ENCODE data around the gene ALDH3B2.
"Not testable (repeated sequence)": the region's sequence is repeated elsewhere in the genome, so short reads cannot be mapped to it uniquely, and the experiment has no call there.

The ALDH3B2 gene

DNA sequence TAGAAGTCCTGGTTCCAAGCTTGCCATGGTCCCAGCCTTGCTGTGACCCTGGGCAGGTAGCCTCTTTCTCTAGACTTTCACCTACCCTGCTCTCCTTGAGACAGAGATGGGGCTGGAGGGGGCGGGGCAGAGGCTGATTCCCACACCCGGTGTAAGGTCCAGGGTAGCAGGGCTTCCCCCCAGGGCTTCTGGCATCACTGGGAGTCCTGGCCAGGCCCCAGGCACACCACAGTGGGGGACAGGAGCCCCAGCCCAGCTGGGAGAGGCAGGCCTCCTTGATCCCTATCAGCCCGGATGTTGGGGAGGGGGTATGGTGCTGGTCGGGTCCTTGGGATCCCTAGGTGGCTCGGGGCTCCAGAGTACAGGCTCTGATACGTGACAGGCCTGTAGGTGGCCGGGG lies 43.0 kb downstream of the ALDH3B2 start:
- no peak for DNase-seq (ENCODE audit: low read depth in 2 of 3, low spot score in 2 of 3)

DNA sequence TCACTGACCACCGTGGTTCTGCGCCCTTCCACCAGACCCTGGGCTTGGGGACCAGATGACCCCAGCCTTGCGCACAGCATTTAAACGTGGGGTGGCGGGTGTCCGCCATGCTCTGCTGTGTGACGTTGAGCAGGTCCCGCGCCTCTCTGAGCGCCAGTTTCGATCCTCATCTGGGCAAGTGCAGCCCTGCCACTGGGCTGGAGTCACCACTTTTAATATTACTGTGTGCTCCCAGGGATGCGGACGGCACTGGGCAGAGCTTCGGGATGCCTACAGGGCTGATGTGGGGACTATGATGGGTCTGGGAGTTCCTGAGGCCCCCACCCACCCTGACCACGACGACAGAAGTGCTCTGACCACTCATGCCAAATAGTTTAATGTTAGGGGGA lies 43.5 kb downstream of the ALDH3B2 start:
- DNase-seq (ENCODE audit: low read depth in 2 of 3, low spot score in 2 of 3), result no peak

DNA sequence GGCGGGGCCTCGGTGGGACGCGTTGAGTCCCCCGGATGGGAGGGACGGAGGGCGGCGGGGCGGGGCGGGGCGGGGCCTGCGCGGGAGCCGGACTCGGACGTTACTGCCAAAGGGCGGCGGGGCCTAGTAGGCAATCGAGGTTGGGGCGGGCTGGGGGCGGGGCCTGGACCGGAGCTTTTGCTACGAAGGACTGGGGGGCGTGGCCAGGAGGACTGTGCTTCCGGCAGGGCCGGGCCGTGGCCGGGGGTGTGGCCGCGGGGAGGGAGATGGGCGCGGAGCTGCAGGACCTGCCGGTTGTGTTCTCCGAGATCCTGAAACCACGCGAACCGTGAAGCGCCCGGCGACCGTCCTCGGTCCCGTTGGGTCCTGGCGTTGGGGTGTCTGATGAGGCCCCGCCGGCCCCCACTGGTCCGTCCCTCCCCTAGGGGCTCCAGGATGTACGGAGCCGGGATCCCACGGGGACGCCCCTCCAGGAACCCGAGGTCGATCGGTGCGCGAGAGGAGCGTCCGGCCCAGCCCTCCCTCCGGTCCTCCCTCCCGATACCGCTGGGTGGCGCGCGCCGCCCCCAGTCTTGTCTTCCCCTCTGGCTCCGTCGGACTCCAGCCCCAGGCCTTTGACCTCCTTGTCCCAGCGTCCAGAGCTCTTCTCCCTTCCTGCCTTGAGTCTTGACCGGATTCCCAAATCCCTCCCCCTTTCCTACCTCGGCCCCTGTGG lies 44.0 kb downstream of the ALDH3B2 start:
- DNase-seq (ENCODE audit: low read depth in 2 of 3, low spot score in 2 of 3), result peak; percentile 93 to 95 (median 95)

DNA sequence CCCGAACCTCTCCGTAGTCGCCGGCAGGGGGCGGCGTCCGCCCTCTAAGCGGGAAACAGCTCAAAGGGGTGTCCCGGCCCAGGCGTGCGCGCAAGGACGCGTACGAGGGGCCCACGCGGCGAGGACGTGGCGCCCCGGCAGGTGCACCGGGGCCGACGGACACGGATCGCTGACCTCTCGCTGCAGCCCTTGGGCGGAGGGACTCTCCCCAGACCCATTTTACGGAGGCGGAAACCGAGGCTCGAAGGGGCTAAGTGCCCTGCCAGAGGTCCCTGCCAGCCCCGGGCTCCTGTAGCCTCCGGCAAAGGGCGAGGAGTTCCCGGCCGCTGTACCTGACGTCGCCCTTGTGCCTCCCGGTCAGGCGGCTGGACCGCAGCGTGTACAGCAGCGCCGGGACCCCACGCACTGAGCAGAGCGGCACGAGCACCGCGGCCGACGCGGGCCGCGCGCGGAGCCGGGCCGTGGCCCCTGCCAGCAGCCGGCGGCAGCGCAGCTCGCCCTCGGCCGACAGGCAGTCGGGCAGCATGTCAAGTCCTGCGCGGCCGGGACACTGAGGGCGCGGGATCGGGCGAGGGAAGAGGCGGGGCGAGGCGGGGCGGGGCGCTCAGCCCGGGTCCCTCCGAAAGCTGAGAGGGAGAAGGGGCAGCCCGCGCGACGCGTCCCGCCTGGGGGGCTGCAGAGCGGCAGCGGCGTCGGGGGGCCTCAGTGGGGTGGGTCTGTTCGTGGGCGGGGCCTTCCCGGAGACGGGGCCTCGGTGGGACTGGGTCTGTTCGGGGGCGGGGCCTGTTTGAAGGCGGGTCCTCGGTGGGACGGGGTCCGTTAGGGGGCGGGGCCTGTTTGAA lies 44.8 kb downstream of the ALDH3B2 start, which contains the start of gene NUDT8:
NUDT8 (minus strand) TSS at position 552 of the 842 bp plus-strand sequence; CDS start at position 526, 26 bp downstream.
- peak; percentile 69 to 74 (median 73) for DNase-seq (ENCODE audit: low read depth in 2 of 3, low spot score in 2 of 3)

DNA sequence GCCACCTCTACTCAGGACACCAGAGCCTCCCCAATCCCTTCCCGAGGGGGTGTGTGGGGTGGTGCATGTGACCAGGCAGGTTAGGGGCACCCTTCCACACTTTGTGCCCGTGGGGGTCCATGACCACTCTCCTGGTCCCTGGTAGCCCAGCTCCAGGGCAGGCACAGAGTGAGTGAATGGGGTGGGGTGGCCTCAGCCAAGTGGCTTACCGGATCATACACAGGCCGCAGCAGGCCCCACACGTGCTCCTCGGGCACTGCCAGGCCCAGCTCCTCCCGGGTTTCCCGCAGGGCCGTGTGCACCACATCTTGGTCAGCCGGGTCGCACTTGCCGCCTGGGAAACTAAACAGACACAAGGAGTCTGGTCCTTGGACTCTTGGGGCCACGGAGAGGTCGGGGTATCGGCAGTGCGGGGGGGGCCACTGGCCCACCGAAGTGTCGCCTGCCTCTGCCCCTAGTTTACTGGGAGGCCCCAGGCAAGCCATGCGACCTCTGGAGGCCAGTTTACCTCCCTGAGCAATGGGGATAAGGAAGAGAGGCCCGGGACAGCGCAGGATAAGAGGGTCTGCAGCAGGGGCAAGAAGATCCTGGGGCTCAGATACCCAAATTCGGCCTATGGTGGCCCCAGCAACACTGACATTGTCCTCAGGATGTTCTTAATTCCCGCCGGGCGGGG lies 45.6 kb downstream of the ALDH3B2 start:
- no peak for DNase-seq (ENCODE audit: low read depth in 2 of 3, low spot score in 2 of 3)

DNA sequence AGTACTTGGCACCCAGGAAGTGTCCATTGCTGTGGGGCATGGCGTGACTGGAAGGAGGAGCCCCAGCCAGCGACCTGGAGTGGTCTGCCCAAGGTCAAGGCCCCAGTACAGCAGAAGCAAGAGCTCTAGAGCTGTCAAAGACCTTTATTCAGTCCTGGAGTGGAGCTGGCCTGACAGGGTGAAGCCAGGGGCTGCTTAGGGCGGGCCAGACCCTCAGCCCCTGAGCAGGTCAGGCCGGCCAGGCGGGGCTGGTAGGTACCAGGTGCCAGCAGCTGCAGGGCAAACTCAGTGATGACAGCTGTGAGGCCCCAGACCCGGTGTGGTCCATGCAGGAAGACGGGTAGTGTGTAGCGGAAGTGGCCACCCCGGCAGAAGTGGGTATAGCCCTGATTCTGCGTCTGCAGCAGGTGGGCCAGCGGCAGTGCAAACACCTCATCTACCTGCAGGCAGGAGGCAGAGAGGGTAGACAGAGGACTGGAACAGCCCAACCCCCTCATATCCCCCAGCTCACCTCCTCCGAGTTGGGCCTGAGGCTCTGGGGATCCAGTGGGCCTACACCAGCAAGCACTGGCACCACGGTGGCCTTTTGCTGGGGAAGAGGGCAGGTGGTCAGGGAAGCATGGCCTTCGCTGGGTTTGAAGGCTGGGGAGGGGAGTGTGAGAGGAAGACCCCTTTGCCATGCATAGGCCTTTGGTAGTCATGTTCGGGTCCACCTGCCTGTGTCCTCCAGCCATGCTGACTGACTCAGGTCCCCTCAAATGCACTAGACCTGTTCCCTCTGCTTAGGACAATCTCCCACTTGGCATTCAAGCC lies 46.4 kb downstream of the ALDH3B2 start:
- no peak for DNase-seq (ENCODE audit: low read depth in 2 of 3, low spot score in 2 of 3)

DNA sequence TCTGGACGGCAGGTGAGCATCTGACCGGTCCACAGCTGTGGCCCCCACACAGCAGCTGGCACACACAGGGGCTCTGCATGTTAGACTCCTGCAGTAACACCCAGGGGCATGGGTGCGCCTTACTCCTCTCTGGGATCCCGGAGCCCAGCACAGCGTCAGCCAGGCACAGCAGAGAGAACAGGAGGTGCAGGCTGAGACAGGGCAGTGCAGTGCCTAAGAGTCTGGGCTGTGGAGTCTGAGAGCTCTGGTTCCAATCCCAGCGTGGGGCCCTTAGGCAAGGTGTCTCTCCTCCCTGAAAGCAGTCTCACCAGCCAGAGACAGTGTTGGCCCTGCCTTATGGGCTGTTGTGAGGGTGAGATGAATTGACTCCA lies 47.0 kb downstream of the ALDH3B2 start:
- no peak for DNase-seq (ENCODE audit: low read depth in 2 of 3, low spot score in 2 of 3)

DNA sequence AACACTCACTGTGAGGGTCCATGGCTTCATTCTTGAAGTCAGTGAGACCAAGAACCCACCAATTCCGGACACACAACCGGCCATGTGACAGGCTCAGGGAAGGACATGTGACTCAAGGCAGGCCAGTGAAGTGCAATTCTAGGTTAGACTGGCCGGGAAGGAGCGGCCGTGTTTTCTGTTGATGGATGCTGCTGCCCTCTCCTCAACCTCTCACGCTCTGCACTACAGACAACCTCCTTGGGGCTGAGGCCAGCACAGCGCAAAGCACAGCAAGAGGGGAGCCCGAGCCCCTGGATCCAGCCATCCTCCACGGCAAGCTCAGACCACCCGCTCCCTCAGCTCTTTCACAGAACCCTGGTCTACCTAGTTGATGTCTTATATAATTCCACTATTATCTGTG lies 47.5 kb downstream of the ALDH3B2 start:
- no peak for DNase-seq (ENCODE audit: low read depth in 2 of 3, low spot score in 2 of 3)

DNA sequence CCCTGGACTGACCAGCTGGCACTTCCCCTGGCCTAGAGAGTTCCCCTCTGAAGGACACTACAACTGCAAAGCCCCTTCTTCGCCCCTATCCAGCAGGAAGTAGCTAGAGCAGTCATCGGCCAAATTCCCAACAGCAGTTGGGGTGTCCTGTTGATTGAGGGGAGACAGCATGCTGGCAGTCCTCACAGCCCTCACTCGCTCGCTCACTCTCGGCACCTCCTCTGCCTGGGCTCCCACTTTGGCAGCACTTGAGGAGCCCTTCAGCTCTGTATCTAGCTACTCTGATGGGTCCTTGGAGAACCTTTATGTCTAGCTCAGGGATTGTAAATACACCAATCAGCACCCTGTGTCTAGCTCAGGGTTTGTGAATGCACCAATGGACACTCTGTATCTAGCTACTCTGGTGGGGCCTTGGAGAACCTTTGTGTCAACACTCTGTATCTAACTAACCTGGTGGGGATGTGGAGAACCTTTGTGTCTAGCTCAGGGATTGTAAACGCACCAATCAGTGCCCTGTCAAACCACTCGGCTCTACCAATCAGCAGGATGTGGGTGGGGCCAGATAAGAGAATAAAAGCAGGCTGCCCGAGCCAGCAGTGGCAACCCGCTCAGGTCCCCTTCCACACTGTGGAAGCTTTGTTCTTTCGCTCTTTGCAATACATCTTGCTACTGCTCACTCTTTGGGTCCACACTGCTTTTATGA lies 48.1 kb downstream of the ALDH3B2 start:
- DNase-seq (ENCODE audit: low read depth in 2 of 3, low spot score in 2 of 3), result not testable (repeated sequence)

DNA sequence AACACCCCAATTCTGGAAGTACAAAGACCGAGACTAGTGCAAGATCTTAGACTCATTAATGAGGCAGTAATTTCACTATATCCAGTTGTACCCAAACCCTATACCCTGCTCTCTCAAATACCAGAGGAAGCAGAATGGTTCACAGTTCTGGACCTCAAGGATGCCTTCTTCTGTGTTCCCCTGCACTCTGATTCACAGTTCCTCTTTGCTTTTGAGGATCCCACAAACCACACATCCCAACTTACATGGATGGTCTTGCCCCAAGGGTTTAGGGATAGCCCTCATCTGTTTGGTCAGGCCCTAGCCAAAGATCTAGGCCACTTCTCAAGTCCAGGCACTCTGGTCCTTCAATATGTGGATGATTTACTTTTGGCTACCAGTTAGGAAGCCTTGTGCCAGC lies 50.6 kb downstream of the ALDH3B2 start:
- DNase-seq (ENCODE audit: low read depth in 2 of 3, low spot score in 2 of 3), result not testable (repeated sequence)

DNA sequence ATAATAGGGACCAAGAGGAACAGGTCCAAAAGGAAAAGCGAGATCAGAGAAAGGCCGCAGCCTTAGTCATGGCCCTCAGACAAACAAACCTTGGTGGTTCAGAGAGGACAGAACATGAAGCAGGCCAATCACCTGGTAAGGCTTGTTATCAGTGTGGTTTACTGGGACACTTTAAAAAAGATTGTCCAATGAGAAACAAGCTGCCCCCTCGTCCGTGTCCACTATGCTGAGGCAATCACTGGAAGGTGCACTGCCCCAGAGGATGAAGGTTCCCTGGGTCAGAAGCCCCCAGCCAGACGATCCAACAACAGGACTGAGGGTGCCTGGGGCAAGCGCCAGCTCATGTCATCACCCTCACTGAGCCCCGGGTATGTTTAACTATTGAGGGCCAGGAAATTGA lies 51.5 kb downstream of the ALDH3B2 start:
- DNase-seq (ENCODE audit: low read depth in 2 of 3, low spot score in 2 of 3), result not testable (repeated sequence)

DNA sequence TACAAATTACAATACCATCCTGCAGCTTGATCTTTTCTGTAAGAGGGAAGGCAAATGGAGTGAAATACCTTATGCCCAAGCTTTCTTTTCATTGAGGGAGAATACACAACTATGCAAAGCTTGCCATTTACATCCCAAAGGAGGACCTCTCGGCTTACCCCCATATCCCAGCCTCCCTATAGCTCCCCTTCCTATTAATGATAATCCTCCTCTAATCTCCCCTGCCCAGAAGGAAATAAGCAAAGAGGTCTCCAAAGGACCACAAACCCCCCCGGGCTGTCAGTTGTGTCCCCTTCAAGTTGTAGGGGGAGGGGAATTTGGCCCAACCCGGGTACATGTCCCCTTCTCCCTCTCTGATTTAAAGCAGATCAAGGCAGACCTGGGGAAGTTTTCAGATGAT lies 52.5 kb downstream of the ALDH3B2 start:
- not testable (repeated sequence) for DNase-seq (ENCODE audit: low read depth in 2 of 3, low spot score in 2 of 3)

DNA sequence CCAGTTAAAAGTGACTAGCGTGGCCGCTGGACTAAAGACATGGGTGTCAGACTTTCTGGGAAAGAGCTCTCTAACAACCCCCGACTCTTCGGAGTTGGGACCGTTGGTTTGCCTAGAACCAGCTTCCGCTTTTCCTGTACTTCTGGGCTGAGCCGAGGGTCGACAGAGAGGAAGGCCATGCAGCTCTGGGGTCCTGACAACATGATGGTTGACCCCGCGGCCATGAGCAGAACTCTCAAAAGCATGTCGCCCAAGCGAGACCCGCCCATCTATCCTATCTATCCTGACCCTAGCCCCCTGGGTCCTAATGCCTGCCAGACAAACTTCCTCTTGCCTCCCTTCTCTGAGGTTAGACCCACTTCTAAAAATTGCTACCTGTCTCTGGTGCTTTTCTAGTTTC lies 53.8 kb downstream of the ALDH3B2 start:
- not testable (repeated sequence) for DNase-seq (ENCODE audit: low read depth in 2 of 3, low spot score in 2 of 3)

DNA sequence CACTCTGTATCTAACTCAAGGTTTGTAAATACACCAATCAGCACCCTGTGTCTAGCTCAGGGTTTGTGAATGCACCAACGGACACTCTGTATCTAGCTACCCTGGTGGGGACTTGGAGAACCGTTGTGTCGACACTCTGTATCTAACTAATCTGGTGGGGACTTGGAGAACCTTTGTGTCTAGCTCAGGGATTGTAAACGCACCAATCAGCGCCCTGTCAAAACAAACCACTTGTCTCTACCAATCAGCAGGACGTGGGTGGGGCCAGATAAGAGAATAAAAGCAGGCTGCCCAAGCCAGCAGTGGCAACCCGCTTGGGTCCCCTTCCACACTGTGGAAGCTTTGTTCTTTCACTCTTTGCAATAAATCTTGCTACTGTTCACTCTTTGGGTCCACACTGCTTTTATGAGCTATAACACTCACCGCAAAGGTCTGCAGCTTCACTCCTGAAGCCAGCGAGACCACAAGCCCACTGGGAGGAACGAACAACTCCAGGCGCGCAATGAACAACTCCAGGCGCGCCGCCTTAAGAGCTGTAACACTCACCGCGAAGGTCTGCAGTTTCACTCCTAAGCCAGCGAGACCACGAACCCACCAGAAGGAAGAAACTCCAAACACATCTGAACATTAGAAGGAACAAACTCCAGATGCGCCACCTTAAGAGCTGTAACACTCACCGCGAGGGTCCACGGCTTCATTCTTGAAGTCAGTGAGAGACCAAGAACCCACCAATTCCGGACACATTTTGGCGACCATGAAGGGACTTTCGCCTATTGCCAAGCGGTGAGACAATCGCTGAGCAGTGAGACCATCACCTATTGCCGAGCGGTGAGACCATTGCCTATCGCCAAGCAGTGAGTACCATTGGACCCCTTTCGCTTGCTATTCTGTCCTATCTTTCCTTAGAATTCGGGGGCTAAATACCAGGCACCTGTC lies 54.5 kb downstream of the ALDH3B2 start:
- DNase-seq (ENCODE audit: low read depth in 2 of 3, low spot score in 2 of 3), result not testable (repeated sequence)

DNA sequence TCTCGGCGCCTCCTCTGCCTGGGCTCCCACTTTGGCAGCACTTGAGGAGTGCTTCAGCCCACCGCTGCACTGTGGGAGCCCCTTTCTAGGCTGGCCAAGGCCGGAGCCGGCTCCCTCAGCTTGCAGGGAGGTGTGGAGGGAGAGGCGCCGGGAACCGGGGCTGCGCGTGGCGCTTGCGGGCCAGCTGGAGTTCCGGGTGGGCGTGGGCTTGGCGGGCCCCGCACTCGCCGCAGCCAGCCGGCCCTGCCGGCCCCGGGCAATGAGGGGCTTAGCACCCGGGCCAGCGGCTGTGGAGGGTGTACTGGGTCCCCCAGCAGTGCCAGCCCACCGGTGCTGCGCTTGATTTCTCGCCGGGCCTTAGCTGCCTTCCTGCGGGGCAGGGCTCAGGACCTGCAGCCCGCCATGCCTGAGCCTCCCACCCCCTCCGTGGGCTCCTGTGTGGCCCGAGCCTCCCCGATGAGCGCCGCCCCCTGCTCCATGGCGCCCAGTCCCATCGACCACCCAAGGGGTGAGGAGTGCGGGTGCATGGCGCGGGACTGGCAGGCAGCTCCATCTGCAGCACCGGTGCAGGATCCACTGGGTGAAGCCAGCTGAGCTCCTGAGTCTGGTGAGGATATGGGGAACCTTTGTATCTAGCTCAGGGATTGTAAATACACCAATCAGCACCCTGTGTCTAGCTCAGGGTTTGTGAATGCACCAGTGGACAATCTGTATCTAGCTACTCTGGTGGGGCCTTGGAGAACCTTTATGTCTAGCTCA lies 55.3 kb downstream of the ALDH3B2 start:
- DNase-seq (ENCODE audit: low read depth in 2 of 3, low spot score in 2 of 3), result not testable (repeated sequence)

DNA sequence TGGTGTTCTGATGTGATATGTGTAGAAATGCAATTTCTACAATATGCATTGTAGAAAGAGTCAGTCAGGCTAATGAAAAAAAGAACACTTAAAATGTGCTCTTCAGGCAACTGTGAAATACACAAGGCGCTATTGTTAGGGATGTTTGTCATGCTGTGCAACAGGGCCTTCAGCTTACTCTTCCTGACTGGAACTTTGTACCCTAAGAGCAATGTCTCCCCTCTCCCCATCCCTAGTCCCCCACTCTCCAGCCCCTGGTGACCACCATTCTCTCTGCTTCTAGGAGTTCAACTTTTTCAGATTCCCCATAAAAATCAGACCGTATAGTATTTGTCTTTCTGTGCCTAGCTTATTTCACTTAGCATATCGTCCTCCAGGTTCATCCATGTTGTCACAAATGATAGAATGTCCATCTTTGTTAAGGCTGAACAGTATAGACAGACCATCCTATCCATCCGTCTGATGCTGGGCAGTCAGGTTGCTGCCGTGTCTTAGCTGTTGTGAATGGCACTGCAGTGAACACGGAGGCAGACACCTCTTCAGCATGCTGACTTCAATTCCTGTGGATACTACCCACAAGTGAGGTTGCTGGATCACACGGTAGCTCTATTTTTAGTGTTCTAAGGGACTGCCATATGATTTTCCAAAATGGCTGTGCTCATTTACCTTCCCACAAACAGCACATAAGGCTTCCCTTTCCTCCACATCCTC lies 57.0 kb downstream of the ALDH3B2 start:
- no peak for DNase-seq (ENCODE audit: low read depth in 2 of 3, low spot score in 2 of 3)

DNA sequence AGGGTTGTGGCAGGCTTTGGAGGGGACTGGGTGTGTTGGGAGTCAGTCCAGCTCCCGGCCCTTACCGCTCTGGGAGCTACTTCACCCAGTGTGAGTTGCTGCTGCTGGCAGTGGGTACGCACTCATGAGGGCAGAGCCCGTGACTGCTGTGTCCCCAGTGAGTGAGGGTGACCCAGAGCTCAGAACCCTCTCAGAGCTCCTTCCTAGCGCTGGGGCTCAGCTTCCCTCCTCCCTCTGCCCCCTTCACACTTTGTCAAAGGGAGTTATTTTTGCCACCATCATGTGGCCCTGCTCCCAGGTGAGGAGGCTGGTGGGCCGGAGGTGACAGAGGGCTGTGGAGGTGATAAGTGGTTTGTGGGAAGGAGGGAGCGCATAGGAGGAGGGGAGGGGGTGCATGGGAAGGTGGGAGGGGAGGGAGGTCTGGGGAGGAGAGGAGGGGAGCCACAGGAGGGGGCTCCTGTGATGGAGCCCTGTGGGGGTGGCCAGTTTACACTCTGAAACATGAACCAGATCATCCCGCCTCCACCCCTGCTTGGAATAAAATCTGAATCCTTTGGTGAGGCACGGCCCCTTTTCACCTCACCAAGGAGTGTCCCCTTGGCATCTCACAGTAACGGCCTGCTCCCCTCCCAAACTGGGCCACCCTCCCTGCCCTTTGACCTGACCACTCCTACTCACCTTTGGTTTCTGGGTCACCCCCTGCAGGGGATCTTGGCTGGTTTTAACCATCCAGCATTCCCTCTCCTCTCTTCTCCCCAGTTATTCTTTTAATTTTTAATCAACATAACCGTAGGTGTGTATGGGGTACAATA lies 57.8 kb downstream of the ALDH3B2 start:
- DNase-seq (ENCODE audit: low read depth in 2 of 3, low spot score in 2 of 3), result no peak

Measured in activated CD8-positive, alpha-beta memory T cell treated with anti-CD3 and anti-CD28 coated beads for 48 hours (primary cell).